Omental fat pad (tissue), 4 donors: Measurements from ENCODE around the gene GLIS2. TPM values are rescaled to one million over a fixed set of nuclear protein-coding genes. Genes with fewer than 3 reads are reported as not detected.

ENCODE experiments used
- ATAC-seq: fragments of 150-250 bp; one replicate; pipeline ENCODE4 v1.9.1; 2016; ENCODE audit warnings: mild to moderate bottlenecking, moderate library complexity; ENCODE audit not compliant: low FRiP score
- DNase-seq: peaks from one replicate; pipeline ENCODE4 v3.0.0-alpha.2; 2019; ENCODE audit warnings: low spot score
- CTCF ChIP-seq, 3 donors: fragments of 450-650 bp; IDR thresholded peaks; one replicate each; pipeline ENCODE4 v1.5.1; 2016 to 2017; ENCODE audit warnings: antibody characterized with exemption in 3 of 3, mild to moderate bottlenecking in 3 of 3, moderate library complexity in 2 of 3
- total RNA-seq, 4 donors: library from RNA; depleted of rRNA; stranded (reverse); fragments of >200 nt; gene quantifications; one replicate each; pipeline ENCODE4 v1.1.0, GENCODE V29; 2016

GLIS2 gene
- total RNA-seq, 4 donors from 2014 or later, result 1.9 to 4.9 (median 3.0) TPM

DNA sequence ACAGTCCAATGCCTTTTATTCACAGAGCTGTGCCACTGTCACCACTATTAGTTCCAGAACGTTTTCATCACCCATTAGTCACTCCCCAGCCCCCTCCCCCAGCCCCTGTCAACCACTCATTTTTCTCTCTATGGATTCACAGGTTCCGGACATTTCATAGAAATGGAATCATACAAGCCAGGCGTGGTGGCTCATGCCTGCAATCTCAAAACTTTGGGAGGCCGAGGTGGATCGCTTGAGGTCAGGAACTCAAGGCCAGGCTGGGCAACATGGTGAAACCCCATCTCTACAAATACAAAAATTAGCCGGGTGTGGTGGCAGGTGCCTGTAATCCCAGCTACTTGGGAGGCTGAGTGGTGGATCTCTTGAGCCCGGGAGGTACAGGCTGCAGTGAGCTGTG, 36.0 kb downstream of the GLIS2 start:
- no peak for ATAC-seq
- TF ChIP-seq CTCF (IDR thresholded peaks at IDR 0.05), result no peak
- DNase-seq, result no peak

DNA sequence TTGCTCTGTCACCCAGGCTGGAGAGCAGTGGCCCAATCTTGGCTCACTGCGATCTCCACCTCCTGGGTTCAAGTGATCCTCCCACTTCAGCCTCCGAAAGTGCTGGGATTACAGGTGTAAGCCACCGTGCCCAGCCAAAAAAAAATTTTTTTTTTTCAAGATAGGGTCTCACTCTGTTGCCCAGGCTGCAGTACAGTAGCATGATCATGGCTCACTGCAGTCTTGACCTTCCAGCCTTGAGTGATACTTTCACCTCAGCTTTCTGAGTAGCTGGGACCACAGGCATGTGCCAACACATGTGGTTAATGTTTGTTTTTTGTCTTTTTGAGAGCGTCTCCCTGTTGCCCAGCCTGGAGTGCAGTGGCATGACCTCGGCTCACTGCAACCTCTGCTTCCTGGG, 37.0 kb downstream of the GLIS2 start:
- no peak for ATAC-seq
- no peak for DNase-seq
- TF ChIP-seq CTCF (IDR thresholded peaks at IDR 0.05), result no peak

- no peak for DNase-seq
- no peak for TF ChIP-seq CTCF (IDR thresholded peaks at IDR 0.05)
- ATAC-seq, result no peak
Observed at GRCh38 chr16:4353675-4354074, 37.8 kb downstream of the GLIS2 start.

- ATAC-seq (no peak), DNase-seq (no peak)
Observed at GRCh38 chr16:4354512-4355409, 38.9 kb downstream of the GLIS2 start.

DNA sequence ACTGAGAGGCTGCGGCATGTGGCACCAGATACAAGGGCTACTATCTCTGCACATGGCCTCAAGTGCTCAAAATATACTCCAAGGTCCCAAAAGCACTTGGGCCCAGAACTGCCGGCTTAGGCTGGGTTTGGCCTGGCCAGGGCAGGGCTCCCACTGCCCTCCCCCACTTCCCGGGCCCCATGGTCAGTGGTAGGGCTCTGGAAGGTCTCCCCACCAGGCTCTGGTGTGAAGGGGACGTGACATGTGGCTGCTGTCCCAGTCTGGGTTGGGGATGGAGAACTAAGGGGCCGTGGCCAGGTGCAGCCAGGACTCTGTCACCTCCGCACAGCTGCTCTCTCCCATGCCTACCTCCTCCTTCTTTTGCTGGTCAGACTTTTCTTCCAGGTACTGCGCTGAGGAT, 41.0 kb downstream of the GLIS2 start:
- no peak for DNase-seq
- ATAC-seq, result no peak
- TF ChIP-seq CTCF (IDR thresholded peaks at IDR 0.05), result no peak

More at GRCh38 chr16:4354512-4355409, 38.9 kb downstream of the GLIS2 start:
- TF ChIP-seq CTCF (IDR thresholded peaks at IDR 0.05), result no peak

DNA sequence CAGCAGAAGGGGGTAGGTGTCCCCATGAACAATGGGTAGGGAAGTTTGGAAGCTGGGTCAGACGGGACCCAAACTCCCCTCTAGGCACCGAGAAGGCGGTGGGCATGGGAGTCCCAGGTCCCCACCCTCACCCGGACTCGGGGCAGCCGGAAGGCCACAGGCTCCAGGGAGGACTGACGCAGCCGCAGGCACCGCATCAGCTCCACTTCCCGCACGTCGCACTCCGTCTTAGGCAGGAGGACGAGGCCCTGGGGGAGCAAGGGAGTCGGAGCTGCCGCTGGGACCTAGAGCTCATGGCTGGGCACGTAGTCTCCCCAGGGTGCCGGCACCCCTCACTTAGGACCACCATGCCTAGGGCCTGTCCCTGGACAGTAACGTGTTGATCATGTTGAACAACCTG, 42.4 kb downstream of the GLIS2 start:
- ATAC-seq, result no peak
- TF ChIP-seq CTCF (IDR thresholded peaks at IDR 0.05), result no peak
- no peak for DNase-seq
